GM21447 (cell line): Measurements from ENCODE around the gene LPO.
A peak's percentile ranks its signal among the peaks of the same experiment; 100 is the strongest.

Source experiments
- ATAC-seq: cut with Tn5 transposase; IDR thresholded peaks from one replicate; pipeline ENCODE4 v1.9.1; 2021; ENCODE audit not compliant: unreplicated experiment

LPO gene

DNA sequence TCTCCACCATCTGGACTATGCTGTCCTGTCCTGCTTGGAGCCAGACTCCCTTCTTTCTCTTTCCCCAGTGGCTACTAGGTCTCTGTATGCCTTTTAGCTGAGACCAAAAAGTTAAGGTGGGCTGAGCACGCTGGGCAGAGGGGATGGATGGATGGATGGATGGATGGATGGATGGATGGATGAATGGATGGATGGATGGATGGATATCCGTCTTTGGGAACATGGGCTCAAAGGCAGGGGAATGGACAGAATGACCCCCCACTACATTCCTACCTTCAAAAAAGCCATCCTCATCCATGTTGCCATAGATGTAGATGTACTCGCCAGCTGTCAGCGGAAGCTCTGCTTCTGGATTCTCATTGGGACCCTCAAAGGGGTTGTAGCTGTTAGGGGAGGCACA, 77.4 kb downstream of the LPO start:
- no peak for ATAC-seq

DNA sequence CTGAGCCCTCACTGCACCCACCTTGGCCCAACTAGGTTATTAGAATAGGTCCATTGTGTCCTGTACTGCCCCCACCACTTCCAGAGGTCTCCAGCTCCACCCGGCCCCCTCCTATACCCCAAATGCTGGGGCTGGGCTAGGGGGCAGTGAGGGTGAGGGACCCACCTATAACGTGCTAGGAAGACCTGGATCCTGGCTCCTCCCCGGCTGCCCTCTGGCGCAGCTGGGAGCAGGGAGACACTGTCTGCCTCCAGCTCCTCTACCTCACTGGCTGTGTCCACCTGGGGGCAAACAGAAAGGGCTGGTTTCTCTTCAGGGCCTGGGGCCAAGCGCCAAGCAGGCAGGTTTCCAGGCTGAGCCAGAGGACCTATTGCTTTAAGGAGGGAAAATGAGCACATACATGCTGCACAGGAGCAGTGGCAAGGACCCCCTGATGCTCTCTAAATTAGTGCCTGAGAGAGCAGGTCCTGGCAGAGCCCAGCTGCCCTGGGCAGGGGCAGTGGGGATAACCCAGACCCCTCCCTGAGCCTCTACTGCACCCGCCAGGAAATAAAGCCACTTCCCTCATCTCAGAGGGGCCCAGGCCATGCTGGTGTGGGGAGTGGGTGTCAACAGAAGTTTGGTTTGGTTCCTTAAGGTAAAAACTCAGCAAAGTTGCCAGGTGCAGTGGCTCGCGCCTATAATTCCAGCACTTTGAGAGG, 78.0 kb downstream of the LPO start:
- ATAC-seq = no peak

DNA sequence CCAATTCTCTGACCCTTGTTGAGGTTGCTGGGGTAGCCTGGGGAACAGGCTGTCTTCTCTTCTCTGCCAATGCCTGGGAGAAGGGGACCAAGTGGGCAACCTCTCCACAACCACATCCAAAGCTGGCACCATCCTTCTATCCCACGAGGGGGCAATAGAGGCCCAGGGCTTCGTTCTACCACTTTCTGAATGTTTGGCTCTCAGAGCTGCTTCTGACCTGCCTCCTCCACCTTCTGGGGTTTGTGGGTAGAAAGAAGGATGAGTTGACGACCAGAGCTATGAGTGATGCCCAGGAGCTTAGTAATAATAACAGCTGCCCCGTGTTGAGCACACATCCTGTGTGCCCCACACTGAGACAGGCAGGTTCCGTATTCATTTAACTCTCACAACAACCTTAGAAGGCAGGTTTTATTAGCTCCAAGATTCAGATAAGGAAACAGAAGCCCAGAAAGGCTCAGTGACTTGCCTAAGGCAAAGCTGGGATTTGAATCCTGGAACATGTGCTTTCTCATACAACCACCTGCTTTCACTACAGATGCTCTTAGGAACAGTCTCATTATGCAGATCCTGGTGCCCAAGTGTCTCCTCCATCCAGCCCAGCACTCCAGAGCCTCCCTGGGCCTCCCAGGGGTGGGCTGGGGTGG, 79.2 kb downstream of the LPO start:
- ATAC-seq = peak; percentile 77

DNA sequence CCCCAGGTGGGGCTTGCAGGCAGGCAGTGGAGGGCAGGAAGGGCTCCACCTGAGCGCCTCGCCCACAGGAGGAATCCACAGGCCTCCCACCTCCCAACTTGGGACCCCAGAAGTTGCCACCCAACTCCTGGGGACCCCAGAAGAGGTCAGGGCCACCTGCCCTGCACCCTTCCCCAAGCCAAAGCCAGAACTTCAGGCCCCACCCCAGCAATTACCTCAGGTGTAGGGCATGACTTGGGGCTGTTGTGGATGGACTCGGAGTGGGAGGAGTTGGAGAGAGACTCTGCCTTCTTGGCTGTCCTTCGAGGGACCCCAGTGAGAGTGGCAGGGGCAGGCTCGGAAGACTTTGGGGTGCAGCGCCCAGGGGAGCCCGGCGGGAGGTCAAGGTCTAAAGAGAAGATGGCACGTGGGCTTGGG, 79.7 kb downstream of the LPO start:
- no peak for ATAC-seq
